Measurements from ENCODE around the gene GGT5.

- TF ChIP-seq TAF1 (IDR thresholded peaks at IDR 0.05; ENCODE audit: borderline replicate concordance, insufficient read depth, low read length) (no peak), POLR2AphosphoS5 (IDR thresholded peaks at IDR 0.05; ENCODE audit: low read depth, low read length) (no peak)
- TF ChIP-seq, protein P1, sequence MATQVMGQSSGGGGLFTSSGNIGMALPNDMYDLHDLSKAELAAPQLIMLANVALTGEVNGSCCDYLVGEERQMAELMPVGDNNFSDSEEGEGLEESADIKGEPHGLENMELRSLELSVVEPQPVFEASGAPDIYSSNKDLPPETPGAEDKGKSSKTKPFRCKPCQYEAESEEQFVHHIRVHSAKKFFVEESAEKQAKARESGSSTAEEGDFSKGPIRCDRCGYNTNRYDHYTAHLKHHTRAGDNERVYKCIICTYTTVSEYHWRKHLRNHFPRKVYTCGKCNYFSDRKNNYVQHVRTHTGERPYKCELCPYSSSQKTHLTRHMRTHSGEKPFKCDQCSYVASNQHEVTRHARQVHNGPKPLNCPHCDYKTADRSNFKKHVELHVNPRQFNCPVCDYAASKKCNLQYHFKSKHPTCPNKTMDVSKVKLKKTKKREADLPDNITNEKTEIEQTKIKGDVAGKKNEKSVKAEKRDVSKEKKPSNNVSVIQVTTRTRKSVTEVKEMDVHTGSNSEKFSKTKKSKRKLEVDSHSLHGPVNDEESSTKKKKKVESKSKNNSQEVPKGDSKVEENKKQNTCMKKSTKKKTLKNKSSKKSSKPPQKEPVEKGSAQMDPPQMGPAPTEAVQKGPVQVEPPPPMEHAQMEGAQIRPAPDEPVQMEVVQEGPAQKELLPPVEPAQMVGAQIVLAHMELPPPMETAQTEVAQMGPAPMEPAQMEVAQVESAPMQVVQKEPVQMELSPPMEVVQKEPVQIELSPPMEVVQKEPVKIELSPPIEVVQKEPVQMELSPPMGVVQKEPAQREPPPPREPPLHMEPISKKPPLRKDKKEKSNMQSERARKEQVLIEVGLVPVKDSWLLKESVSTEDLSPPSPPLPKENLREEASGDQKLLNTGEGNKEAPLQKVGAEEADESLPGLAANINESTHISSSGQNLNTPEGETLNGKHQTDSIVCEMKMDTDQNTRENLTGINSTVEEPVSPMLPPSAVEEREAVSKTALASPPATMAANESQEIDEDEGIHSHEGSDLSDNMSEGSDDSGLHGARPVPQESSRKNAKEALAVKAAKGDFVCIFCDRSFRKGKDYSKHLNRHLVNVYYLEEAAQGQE (IDR thresholded peaks at IDR 0.05; ENCODE audit: insufficient read depth in 1 of 2, low read depth in 2 of 2, low read length in 2 of 2), result no peak
Measured at GRCh38 chr22:24187731-24188644, 56.9 kb downstream of the GGT5 start.
